Stimulated activated CD8-positive, alpha-beta memory T cell treated with anti-CD3 and anti-CD28 coated beads, Interleukin-12 subunit alpha, Interleukin-12 subunit beta, amount 100 ng/mL, for 1 hour (primary cell): ENCODE measurements around the gene CBFA2T2.

Source experiments
- DNase-seq: peaks from one replicate; pipeline ENCODE4 v3.0.0-alpha.2; 2020; ENCODE audit warnings: low read depth

The CBFA2T2 gene

DNA sequence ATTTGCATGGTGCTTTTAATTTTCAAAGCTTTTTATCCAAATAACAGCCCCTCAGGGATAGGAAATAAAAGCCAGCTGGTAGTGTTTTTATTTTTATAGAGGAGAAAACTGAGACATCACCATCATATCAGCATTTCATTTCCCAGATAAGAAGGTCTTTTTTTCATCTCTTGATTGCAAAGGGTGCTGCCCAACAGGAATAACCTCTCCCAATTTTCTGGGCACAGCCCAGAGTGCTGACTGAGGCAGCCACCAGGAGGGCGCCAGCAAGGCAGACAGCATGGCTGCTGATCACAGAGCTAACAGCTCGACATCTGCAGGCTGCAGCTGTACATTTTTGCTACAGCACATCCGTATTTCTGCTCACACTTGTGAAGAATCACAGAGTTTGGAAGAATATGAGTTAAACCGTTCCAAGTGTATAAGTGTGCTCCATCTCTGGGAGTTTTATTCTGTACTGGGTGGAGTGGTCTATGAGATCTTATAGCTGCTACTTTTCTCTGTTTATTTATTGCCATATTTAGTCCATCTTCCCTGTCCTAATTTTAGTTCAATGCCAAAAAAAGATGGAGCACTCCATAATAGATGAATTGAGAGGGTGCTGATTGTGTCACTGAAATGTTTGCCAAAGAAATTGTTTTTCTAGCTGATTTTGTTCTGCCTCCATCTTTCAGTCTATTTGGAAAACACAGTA is 86.7 kb downstream of the CBFA2T2 start:
- no peak for DNase-seq

DNA sequence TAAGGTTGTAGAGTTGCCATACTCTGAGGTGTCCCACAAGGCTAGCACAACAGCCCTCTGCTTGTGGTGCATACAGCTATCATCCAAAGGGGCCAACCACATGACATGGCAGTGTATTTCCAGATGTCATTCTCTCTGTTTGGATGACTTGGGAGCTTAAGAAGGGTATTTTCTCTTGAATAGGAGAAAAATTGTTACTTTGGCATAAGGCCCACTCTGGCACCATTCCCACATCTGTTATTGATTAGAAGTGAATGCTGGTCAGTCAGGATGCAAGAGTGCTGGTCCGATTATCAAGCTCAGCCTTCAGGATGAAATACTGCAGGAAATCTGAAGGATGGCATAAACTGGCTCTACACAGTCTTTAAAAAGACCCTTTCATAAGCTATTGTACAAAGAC is 88.6 kb downstream of the CBFA2T2 start:
- DNase-seq = no peak

DNA sequence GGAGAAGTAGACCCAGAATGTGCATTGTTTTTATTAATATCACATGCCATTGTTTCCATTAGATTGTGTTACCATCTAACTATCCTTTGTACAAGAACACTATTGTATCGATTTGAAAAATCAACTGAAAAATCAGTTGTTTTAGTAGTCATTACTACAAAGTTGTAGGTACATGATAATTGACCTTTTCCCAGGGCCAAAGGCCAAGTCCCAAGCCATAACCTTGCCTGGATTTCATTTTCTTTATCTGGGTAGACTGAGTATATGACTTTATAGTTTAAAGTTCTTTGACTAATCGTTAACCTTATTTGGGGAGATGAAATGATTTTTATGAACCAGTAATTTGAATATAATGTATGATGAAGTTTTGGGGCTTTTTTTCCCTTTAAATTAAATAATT is 93.2 kb downstream of the CBFA2T2 start:
- no peak for DNase-seq

DNA sequence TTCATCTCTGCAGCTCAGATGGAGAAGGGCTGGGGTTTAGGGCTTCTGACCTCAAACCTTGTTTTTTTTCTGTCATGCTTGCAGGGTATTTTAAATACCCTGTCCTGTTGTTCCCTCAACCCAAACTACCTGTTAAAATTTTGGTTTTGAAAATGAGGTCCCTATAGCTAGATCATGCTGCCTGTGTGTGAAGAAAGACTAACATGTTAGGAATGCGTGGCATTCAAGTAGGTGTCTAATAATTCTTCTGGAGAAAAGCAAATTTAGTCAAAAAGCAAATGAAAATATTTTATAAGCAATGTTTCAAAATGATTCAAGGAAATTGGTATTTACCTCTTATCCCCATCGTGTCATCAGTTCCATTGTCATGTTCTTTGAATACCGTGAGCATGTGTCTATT is 95.1 kb downstream of the CBFA2T2 start:
- no peak for DNase-seq

DNA sequence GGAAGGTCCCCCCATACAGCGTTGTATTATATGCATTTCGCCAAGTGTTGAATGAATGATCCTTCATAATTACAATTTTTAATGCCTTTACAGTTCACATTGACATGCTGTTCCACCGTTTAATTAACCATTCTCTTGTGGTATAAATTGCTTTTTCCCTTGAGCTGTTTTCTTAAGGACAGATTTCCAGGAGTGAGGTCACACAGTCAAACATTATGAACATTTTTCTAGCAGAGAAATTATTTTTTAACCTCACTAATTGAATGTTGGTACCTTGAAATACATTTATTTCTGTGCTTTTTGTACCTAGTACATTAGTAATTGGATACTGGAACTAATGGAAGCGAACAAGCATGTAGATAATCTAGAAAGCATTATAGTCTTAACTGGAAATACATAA is 95.5 kb downstream of the CBFA2T2 start:
- no peak for DNase-seq

DNA sequence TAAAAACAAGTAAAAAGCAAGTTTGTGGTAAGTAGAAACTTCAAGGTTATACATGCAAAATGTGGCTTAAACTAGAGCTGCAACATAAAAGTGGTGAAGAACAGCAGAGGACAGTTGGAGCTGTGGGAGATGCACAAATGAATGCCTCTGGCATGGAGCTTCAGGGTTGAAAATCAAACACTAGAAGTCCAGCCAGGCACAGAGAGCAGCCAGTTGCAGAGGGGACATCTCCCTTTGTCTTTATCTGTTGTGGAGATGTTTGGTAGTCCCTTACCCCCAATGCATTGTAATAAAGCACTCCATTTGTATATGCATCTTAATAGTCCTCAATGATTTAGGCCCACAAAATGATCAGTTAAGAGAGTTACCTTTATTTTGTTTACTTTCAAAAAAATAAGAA is 99.2 kb downstream of the CBFA2T2 start:
- no peak for DNase-seq

DNA sequence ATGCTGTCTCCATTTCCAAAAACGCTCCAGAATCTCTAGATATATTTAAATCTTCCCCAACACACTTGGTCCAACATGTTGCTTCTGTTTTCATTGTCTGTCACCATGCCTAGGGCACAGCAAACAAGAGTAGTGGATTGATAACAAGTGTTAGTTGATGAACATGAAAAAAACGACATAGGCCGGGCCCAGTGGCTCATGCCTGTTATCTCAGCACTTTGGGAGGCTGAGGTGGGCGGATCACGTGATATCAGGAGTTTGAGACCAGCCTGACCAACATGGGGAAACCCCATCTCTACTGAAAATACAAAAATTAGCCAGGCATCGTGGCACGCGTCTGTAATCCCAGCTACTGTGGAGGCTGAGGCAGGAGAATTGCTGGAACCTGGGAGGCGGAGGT is 102.0 kb downstream of the CBFA2T2 start:
- peak; percentile 2 for DNase-seq

DNA sequence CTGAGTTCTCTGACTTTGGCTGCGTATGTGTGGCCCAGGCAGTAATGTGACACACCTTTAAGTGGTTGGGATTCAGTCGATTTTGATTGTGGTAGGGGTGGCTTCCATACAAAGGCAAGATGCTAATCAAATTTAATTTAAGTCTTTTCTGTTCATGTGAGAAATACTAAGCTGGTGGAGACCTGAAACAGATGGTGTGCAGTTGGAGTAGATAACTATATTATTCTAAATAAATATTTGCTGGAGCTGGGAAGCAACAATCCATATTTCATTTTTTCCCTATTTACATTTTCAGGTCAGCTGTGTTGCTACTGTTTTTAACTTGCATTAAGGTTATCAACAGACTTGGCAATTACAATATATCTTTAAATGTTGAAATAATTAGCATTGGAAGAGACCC is 104.8 kb downstream of the CBFA2T2 start:
- DNase-seq = no peak

DNA sequence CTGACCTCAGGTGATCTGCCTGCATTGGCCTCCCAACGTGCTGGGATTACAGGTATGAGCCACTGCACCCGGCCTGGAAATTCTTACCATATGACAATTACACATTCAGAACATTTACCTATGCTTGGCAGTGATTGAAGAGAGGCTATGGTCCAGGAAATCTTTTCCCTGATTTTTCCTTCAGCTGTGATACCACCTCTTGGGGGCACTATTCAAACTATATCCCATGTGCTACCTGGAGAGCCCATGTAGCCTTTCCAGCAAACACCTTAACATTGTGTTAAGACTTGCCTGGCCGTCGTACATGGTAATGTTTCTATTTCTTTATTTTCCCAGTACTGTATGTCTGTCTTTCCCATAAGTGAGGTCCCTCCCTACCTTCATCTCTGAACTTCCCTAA is 110.5 kb downstream of the CBFA2T2 start:
- DNase-seq = no peak

DNA sequence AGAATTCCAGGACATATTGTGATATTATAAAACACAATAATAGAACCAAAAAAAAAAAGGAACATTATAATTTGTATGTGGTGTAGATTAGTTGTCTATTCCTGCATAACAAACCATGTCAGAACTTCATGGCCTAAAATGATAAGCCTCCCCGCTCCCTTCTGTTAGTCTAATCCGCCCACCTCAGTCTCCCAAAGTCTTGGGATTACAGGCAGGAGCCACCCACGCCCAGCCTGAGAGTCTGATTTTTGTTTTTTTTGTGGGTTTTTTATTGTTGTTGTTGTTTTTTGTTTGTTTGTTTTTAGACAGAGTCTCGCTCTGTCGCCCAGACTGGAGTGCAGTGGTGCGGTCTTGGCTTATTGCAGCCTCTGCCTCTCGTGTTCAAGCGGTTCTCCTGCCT is 111.1 kb downstream of the CBFA2T2 start:
- no peak for DNase-seq

DNA sequence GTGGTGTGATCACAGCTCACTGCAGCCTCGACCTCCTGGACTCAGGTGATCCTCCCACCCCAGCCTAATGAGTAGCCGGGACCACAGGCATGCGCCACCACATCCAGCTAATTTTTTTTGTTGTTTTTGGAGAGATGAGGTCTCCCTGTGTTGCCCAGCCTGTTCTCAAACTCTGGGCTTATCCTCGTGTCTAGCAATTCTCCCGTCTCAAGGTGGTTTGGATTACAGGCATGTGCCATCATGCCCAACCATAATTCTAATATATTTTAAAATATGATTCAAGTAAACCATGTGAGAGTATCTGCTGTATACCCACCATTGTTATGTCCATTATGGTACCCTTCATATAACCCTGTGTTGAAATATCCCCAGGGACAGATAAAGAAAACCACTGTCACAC is 112.0 kb downstream of the CBFA2T2 start:
- no peak for DNase-seq

DNA sequence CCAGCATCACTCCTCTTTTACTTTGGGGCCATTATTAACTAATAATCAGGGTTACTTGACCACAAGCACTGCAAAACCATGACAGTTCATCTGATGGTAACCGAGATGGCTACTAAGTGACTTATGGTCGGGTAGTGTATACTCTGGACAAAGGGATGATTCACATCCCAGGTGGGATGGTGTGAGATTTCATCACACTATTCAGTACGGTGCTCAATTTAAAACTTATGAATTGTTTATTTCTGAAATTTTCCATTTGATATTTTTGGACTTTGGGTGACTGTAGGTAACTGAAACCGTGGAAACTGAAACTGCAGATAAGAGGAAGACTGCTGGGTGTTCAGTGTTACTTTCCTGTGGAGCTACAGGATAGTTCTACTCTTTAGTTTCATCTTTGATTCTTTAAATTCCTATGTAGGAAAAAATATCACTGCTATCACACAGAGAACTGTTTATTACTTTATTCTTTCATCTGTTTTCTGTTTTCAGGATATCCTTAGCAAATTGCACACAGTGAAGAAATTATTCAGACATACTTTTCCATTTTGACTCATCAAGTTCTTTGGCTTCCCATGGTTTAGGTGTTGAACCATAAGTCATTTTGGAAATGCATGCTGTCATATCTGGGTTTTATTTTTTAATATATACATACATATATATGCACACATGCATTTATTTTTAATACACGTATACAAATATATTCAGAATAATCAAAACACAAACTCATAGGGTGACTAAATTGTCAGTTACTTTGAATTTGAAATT is 113.1 kb downstream of the CBFA2T2 start:
- DNase-seq = no peak

DNA sequence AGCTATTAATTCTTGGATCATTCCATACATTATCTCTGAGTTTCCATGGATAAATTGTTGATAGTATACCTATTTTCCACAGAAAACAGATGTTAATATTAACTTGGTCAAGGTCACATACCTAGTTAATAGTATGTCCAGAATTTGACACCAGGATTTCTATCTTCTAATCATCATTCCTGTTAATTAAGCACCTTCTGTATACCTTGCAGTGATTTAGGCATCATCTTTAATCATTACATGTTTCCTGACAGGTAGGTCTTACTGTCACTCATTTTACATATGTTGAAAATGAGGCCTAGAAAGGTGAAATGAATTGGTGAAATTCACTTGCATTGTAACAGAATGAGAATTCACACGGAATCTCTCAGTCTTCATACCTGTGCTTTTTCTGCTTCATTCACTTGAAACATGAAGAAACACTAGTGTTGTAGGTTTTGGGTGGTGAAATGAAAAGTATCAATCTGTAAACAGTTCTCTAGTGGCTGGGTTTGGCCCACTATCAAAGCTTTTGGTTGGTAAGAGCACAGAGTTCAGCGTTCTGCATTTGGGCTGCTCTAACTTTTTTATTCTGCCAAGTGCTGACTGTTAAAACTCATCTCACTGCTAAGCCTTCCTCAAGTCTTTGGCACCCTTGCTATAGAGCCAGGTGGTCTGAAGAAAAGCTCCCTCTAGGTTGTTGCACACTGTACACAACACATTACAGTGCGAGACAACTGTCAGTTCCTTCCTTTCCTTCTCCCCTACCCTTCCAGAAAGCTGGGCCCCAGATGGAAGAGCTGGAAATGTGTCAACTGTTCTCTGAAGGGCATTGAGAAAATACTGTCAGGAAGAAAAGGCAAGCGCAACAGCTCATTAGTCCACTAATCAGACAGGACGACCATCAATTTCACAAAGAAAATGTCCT is 114.4 kb downstream of the CBFA2T2 start:
- DNase-seq = no peak

DNA sequence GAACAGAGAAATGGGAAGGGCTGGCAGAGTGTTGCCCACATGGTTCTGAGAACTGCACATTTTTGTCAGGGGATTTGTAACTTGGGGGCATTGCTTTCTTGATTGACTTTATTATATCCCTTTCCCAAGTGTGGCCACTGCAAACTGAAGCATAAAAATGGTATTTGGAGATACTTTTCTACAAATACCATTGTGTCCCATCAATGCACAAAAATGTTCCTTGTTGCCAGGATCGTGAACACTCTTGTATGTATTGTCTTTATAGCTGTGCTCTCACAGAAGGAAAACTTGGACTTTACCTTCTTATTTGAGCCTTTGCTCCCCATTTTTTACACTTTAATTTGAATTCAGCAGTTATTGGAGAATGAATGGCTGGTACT is 115.1 kb downstream of the CBFA2T2 start:
- no peak for DNase-seq

DNA sequence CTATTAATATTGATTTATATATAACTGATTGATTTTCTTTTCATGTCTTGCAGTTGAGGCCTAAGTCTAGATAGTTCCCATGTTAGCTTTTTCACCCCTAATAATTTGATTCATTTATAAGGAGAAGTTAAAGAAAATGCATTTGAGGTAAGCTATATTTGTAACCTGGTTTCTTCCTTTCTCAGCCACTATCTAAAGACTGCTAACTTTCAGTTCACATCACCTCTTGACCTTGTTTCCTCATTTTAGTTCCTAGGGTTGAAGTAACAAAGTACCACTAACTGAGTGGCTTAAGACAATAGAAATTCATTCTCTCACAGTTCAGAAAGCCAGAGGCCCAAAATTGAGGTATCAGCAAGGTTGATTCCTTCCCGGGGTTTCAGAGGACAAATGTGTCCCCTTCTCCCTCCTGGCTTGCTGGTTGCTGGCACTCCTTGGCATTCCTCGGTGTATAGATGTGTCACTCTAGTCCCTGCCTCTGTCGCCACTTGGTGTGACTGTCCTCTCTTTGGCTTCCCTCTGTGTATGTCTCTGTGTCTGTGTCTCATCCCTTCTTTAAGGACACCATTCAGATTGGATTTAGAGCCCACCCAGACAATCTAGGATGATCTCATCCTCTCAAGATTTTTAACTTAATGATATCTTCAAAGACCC is 116.3 kb downstream of the CBFA2T2 start:
- no peak for DNase-seq

DNA sequence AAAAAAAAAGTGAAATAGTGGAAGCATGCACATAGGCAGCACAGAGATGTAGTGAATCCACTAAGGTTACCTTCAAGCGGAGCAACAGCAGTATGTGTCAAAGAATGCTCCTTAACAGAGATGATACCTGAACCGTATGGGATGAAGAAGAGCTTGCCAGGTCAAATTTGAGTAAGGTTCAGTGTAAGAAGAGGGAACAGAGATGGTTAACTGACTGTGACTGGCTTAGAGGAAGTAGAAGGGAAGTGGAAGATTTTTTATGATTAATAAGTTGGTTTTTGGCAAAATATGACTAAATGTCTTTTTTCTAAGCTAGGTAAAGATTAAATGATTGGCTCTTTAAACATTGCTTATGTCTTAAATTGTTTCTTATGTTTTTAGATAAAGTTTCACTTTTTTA is 119.6 kb downstream of the CBFA2T2 start:
- no peak for DNase-seq

DNA sequence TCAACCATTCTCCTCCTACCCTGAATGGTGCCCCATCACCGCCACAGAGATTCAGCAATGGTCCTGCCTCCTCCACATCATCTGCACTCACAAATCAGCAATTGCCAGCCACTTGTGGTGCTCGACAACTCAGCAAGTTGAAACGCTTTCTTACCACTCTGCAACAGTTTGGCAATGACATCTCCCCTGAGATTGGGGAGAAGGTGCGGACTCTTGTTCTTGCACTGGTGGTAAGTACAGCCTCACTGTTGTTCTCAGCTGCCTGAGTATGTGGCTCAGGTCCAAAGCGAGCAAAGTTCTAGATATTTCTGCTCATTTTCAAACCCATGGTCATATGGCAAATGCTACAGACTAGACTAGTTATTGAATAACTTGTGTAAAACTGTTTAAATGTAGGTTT is 121.2 kb downstream of the CBFA2T2 start:
- no peak for DNase-seq

DNA sequence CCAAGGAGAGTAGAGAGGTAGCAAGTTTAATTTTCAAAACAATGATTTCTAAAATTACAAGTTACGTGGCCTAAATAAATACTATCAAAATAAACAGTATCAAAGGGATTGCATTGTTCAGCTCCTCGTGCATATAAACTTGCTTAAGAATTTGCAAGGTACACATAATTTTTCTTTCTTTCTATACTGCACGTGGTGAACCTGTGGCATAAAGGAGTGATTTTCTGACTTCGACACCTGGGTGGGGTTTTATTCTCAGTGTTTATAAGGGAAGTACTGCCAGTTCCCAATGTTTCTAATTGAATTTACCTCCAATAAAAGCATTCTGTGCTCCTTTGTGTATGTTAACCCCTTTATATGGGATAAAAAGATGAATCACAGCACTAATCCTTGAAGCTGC is 122.1 kb downstream of the CBFA2T2 start:
- no peak for DNase-seq

DNA sequence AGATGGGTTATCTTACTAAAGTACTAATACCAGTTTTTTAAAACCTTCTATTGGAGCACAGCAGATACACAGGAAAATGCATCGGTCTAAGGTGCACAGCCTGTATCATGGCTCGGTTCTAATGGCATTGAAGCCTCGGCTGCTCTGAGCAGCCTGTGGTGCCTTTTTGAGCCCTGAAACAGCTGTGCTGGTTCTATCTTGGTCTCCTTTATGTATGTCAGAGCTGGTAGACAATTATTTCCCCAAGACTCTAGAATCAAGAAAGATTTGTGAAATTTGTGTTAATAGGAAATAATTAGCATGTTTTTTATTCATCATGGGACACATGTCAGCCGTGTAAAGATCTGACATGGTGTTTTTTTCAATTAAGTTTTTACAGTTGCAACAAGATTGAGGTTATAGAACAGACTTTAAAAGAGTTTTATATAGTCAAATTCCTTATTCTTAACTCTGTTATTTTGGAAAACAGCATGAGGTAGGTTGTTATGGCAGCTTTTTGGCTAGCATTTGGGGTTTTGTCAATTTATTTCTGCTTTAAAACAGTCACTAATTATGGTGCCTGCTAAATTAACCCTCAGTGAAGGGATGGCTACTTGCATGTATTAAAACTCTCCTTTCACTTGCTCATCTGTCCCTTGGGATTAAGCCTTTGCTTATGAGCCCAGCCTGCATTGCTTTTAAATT is 132.0 kb downstream of the CBFA2T2 start:
- no peak for DNase-seq

DNA sequence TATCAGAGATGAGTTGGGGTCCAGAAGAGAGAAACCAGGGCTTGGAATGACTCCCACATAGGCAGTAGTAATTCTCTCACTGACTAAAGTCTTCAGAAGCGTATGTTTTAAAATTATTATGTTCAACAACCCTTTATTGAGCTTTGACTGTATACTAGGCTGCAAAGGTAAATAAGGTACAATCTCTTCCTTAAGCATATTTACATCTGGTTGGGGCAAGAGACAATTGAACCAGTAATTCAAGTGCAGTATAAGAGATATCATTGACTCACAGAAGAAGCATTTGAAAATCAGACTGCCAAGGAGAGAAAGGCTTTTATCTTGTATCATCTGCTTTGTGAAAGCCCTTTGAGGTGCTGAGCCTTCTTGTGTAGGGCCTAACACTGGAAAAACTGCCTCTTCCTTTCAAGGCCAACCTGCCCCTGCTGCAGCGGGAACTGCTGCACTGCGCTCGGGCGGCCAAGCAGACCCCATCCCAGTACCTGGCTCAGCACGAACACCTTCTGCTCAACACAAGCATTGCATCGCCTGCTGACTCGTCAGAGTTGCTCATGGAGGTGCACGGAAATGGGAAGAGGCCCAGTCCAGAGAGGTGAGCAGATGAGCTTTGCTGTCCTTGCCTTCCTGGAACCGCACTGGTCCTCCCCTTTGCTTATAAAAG is 132.9 kb downstream of the CBFA2T2 start:
- DNase-seq = no peak

DNA sequence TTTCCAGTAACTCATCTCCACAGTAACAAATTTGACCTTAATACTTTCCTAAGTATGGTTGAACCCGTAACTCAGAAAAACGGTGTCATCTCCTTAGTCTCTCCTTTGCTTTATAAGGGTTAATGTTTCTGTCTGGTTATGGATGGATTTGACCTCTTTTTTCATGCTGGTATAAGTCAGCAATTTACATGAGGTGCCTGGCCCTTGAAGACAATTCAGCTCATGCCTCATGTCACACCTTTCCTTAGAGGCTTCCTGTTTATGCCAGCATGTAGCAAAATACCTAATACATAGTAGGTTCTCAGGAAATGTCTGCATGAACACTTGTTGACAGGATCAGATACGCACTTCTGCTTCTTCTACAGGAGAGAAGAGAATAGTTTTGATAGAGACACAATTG is 134.5 kb downstream of the CBFA2T2 start:
- DNase-seq = no peak
